Measurements from ENCODE around the gene TRHDE.

DNA sequence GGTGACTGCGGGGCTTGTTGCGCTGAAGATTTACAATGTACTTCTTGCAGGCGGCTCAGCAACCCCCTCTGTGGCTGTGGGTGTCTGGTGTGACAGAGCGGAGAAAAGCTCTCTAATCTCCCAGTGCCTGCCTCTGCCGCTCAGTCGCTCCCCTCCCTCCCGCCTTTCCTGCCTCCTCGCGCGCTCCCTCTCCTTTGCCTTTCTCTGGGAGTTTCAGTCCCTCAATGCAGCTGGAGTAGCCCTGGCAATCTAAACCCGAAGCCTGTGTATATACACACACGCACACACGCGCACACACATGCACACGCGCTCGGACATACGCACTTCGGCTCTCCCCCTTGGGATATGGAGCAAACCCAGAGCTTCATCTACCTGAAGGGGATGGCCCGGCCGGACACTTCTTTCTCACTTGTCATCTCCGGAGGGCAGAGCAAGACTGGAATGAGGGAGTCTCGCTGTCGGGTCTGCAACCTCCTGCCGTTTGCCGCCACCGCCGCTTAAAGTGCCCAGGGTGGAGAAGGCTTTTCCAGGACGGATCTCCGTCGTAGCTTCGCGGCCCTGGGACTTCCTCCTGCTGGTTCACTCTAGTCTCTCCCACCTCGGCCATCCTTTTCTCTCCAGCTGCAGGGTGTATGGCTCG lies 599 bp upstream of the TRHDE start:
- TF ChIP-seq, protein P1, sequence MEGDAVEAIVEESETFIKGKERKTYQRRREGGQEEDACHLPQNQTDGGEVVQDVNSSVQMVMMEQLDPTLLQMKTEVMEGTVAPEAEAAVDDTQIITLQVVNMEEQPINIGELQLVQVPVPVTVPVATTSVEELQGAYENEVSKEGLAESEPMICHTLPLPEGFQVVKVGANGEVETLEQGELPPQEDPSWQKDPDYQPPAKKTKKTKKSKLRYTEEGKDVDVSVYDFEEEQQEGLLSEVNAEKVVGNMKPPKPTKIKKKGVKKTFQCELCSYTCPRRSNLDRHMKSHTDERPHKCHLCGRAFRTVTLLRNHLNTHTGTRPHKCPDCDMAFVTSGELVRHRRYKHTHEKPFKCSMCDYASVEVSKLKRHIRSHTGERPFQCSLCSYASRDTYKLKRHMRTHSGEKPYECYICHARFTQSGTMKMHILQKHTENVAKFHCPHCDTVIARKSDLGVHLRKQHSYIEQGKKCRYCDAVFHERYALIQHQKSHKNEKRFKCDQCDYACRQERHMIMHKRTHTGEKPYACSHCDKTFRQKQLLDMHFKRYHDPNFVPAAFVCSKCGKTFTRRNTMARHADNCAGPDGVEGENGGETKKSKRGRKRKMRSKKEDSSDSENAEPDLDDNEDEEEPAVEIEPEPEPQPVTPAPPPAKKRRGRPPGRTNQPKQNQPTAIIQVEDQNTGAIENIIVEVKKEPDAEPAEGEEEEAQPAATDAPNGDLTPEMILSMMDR (IDR thresholded peaks at IDR 0.05), result no peak
- TF ChIP-seq POLR2A (IDR thresholded peaks at IDR 0.05), result no peak

Measured in breast epithelium (tissue), 3 donors.